OCI-LY7 (cell line): ENCODE results near the gene DHODH. TPM values are rescaled to one million over a fixed set of nuclear protein-coding genes. Genes with fewer than 3 reads are reported as not detected.

Experiments used
- BruUV-seq: library from RNA; stranded (reverse); fragments of 400-500 nt; replicated peaks from 2 replicates; lab custom pipeline; 2021; lab: Mats Ljungman, UMichigan
- CTCF ChIA-PET: fragments of 300-600 bp; sonication (Branson Sonifier 250); formaldehyde crosslinking; loops from one replicate; lab custom pipeline; 2022; ENCODE audit warnings: antibody characterized with exemption; ENCODE audit not compliant: unreplicated experiment; lab: Charles Lee
- POLR2A ChIA-PET: fragments of 300-600 bp; sonication (Branson Sonifier 250); formaldehyde crosslinking; loops from one replicate; lab custom pipeline; 2022; ENCODE audit warnings: antibody characterized with exemption; lab: Charles Lee
- DNase-seq: peaks from one replicate; pipeline ENCODE4 v3.0.0-alpha.2; 2015; ENCODE audit warnings: low spot score
- H2AFZ ChIP-seq: fragments of 200-600 bp; sonication (generic), shearing (Covaris generic); 2 replicates; pipeline ENCODE4 v1.6.1; 2014; ENCODE audit warnings: mild to moderate bottlenecking, antibody characterized with exemption, low read length, moderate library complexity
- H3K27ac ChIP-seq: fragments of 200-600 bp; sonication (generic); 2 replicates; pipeline ENCODE4 v1.5.1; 2014; ENCODE audit warnings: mixed run types, low read depth, mild to moderate bottlenecking, moderate library complexity, low read length, inconsistent platforms; ENCODE audit not compliant: poor library complexity, severe bottlenecking
- H3K36me3 ChIP-seq: fragments of 200-600 bp; sonication (generic); 2 replicates; pipeline ENCODE4 v1.6.1; 2014; ENCODE audit warnings: mild to moderate bottlenecking, antibody characterized with exemption, low read length, moderate library complexity, mixed read lengths; ENCODE audit not compliant: insufficient read depth
- H3K4me1 ChIP-seq: fragments of 200-600 bp; sonication (generic); 2 replicates; pipeline ENCODE4 v1.5.1; 2014; ENCODE audit warnings: mild to moderate bottlenecking, low read length; ENCODE audit not compliant: insufficient read depth, poor library complexity, severe bottlenecking
- H3K4me2 ChIP-seq: fragments of 200-600 bp; sonication (generic); 2 replicates; pipeline ENCODE4 v1.6.1; 2014; ENCODE audit warnings: mild to moderate bottlenecking, low read length
- H3K4me3 ChIP-seq: fragments of 200-600 bp; sonication (generic); 2 replicates; pipeline ENCODE4 v1.5.1; 2014; ENCODE audit warnings: mild to moderate bottlenecking, low read depth, low read length; ENCODE audit not compliant: poor library complexity, severe bottlenecking
- H3K79me2 ChIP-seq: fragments of 200-600 bp; sonication (generic); 2 replicates; pipeline ENCODE4 v1.6.1; 2016; ENCODE audit warnings: low read depth, mild to moderate bottlenecking, low read length, moderate library complexity, mixed read lengths; ENCODE audit not compliant: insufficient read depth
- H3K9me2 ChIP-seq: fragments of 200-600 bp; sonication (generic); 2 replicates; pipeline ENCODE4 v1.6.1; 2016; ENCODE audit warnings: mild to moderate bottlenecking, low read length, mixed read lengths; ENCODE audit not compliant: insufficient read depth
- H3K9me3 ChIP-seq: fragments of 200-600 bp; sonication (generic); 2 replicates; pipeline ENCODE4 v1.6.1; 2014; ENCODE audit warnings: mild to moderate bottlenecking, mixed run types, low read length, mixed read lengths
- H4K20me1 ChIP-seq: fragments of 200-600 bp; sonication (generic); 2 replicates; pipeline ENCODE4 v1.6.1; 2014; ENCODE audit warnings: mild to moderate bottlenecking, antibody characterized with exemption, low read length, moderate library complexity, mixed read lengths; ENCODE audit not compliant: insufficient read depth
- CTCF ChIP-seq: fragments of 200-600 bp; sonication (generic); conservative IDR thresholded peaks from 2 replicates; pipeline ENCODE4 v1.5.1; 2014; ENCODE audit warnings: mild to moderate bottlenecking, antibody characterized with exemption, low read length, moderate library complexity, mixed read lengths
- EZH2phosphoT487 ChIP-seq: fragments of 200-600 bp; sonication (generic); IDR thresholded peaks from 2 replicates; pipeline ENCODE4 v1.6.1; 2018; ENCODE audit warnings: low read depth, borderline replicate concordance, mild to moderate bottlenecking, mixed run types, antibody characterized with exemption, low read length, moderate library complexity, mixed read lengths
- intact Hi-C: fragments of 100-400 bp; cut with micrococcal nuclease; formaldehyde crosslinking; loops from one replicate; pipeline ENCODE4 v1.10.0; 2022; ENCODE audit not compliant: unreplicated experiment
- total RNA-seq, 2 experiments: library from RNA; depleted of rRNA in 1 of 2; stranded (reverse); fragments of >200 nt in 1 of 2; shearing (Covaris generic) in 1 of 2; gene quantifications; 2 replicates each; pipeline ENCODE4 v1.2.3, GENCODE V29; 2014 to 2022

DHODH gene
- total RNA-seq, 2 experiments from 2014 or later = 12.3 to 20.9 TPM

- ChIA-PET POLR2A (no interaction called here), CTCF (no interaction called here)
- no peaks in the 10 kb centered on the region for H3K79me2 ChIP-seq
- H3K9me3 ChIP-seq = no peaks in the 10 kb centered on the region
- H2AFZ ChIP-seq = no peak overlapping the region
- H3K4me3 ChIP-seq = no peak overlapping the region
- intact Hi-C loops = no loop called here
- no peak overlapping the region for H3K27ac ChIP-seq
- no TSS peak for BruUV-seq
- DNase-seq = no peak
- H3K4me1 ChIP-seq = no peaks in the 10 kb centered on the region
- TF ChIP-seq CTCF (no peak), EZH2phosphoT487 (no peak)
- H3K4me2 ChIP-seq = no peak overlapping the region
- no peaks in the 10 kb centered on the region for H4K20me1 ChIP-seq
- H3K36me3 ChIP-seq = peaks cover 50% of the 10 kb centered on the region
- H3K9me2 ChIP-seq = no peaks in the 10 kb centered on the region
Observed at GRCh38 chr16:72023962-72024361, 15.4 kb downstream of the DHODH start.

GRCh38 chr16:72024862-72025382, 16.4 kb downstream of the DHODH start:
- intact Hi-C loops = no loop called here
- BruUV-seq = no TSS peak
- H3K27ac ChIP-seq = no peak overlapping the region
- no peak for TF ChIP-seq EZH2phosphoT487
- TF ChIP-seq CTCF = no peak
- no peak overlapping the region for H3K4me2 ChIP-seq
- no peak overlapping the region for H2AFZ ChIP-seq
- no peaks in the 10 kb centered on the region for H3K9me2 ChIP-seq
- no peak for DNase-seq
- no peaks in the 10 kb centered on the region for H3K9me3 ChIP-seq
- H3K36me3 ChIP-seq = peaks cover 43% of the 10 kb centered on the region
- no peaks in the 10 kb centered on the region for H3K4me1 ChIP-seq
- H3K79me2 ChIP-seq = no peaks in the 10 kb centered on the region
- no peaks in the 10 kb centered on the region for H4K20me1 ChIP-seq
- POLR2A ChIA-PET = no interaction called here
- CTCF ChIA-PET = no interaction called here
- H3K4me3 ChIP-seq = no peak overlapping the region

GRCh38 chr16:72025404-72026114, 17.0 kb downstream of the DHODH start:
- Histone ChIP-seq H3K9me2 (no peaks in the 10 kb centered on the region), H3K4me2 (no peak overlapping the region), H3K4me1 (no peaks in the 10 kb centered on the region), H3K4me3 (no peak overlapping the region), H4K20me1 (no peaks in the 10 kb centered on the region), H3K27ac (no peak overlapping the region), H3K9me3 (no peaks in the 10 kb centered on the region), H2AFZ (no peak overlapping the region), H3K36me3 (peaks cover 41% of the 10 kb centered on the region), H3K79me2 (no peaks in the 10 kb centered on the region)
- TF ChIP-seq EZH2phosphoT487 = no peak
- TF ChIP-seq CTCF = no peak
- CTCF ChIA-PET = no interaction called here
- no peak for DNase-seq
- BruUV-seq = no TSS peak
- POLR2A ChIA-PET = no interaction called here
- intact Hi-C loops = no loop called here
